Right hindlimb (tissue), 1 donor: ENCODE measurements around the gene MARCKSL1.
"Not testable (repeated sequence)": the region's sequence is repeated elsewhere in the genome, so short reads cannot be mapped to it uniquely, and the experiment has no call there.

ENCODE experiments used
- DNase-seq: peaks from one replicate; pipeline ENCODE4 v3.0.0-alpha.2; 2018

MARCKSL1 gene

GRCh38 chr1:32332290-32333079, 3.5 kb downstream of the MARCKSL1 start:
- DNase-seq = no peak

- no peak for DNase-seq
These were observed 4.5 kb downstream of the MARCKSL1 start for GRCh38 chr1:32331549-32331948.

GRCh38 chr1:32330558-32331151, 5.4 kb downstream of the MARCKSL1 start:
- DNase-seq = no peak

GRCh38 chr1:32329931-32330466, 6.0 kb downstream of the MARCKSL1 start:
- no peak for DNase-seq

GRCh38 chr1:32327204-32327603, 8.8 kb downstream of the MARCKSL1 start:
- no peak for DNase-seq

GRCh38 chr1:32321712-32322291, 14.2 kb downstream of the MARCKSL1 start:
- DNase-seq = no peak

- DNase-seq = no peak
These were observed 17.7 kb downstream of the MARCKSL1 start for GRCh38 chr1:32318127-32318869.

GRCh38 chr1:32316903-32317277, 19.1 kb downstream of the MARCKSL1 start:
- DNase-seq = no peak

GRCh38 chr1:32311709-32312393, 24.2 kb downstream of the MARCKSL1 start:
- DNase-seq = no peak

GRCh38 chr1:32309960-32310359, 26.1 kb downstream of the MARCKSL1 start:
- no peak for DNase-seq

GRCh38 chr1:32307324-32307723, 28.7 kb downstream of the MARCKSL1 start:
- no peak for DNase-seq

- DNase-seq = no peak
These were observed 30.7 kb downstream of the MARCKSL1 start for GRCh38 chr1:32305310-32305709.

- DNase-seq = no peak
These were observed 31.9 kb downstream of the MARCKSL1 start for GRCh38 chr1:32303997-32304622.

GRCh38 chr1:32303358-32303757, 32.7 kb downstream of the MARCKSL1 start:
- no peak for DNase-seq

- no peak for DNase-seq
These were observed 36.7 kb downstream of the MARCKSL1 start for GRCh38 chr1:32299327-32299726.

GRCh38 chr1:32298211-32298610, 37.8 kb downstream of the MARCKSL1 start:
- DNase-seq = not testable (repeated sequence)

- DNase-seq = peak; percentile 91
These were observed 44.1 kb downstream of the MARCKSL1 start, which contains the start of gene HDAC1 for GRCh38 chr1:32291708-32292538. Gene HDAC1 (plus strand): TSS chr1:32292083. CDS start chr1:32292170, 87 bp downstream.

GRCh38 chr1:32291145-32291707, 44.8 kb downstream of the MARCKSL1 start:
- DNase-seq = no peak

- no peak for DNase-seq
These were observed 46.8 kb downstream of the MARCKSL1 start for GRCh38 chr1:32289256-32289655.

- no peak for DNase-seq
These were observed 49.3 kb downstream of the MARCKSL1 start for GRCh38 chr1:32286763-32287162.

- DNase-seq = no peak
These were observed 50.4 kb downstream of the MARCKSL1 start for GRCh38 chr1:32285658-32286057.
